Measurements from ENCODE around the gene DENND6B. TPM values are rescaled to one million over a fixed set of nuclear protein-coding genes. Genes with fewer than 3 reads are reported as not detected.

DENND6B gene
- total and polyA plus RNA-seq, 2 experiments from 2014 or later: 0.71 to 1.3 TPM

- ATAC-seq (no peak), DNase-seq (ENCODE audit: low spot score) (no peak)
- Histone ChIP-seq H3K27me3 (ENCODE audit: insufficient read depth) (no peaks in the 10 kb centered on the region), H3K36me3 (ENCODE audit: insufficient read depth) (no peaks in the 10 kb centered on the region), H3K4me1 (ENCODE audit: insufficient read depth) (no peaks in the 10 kb centered on the region), H3K27ac (ENCODE audit: low read depth) (no peak overlapping the region), H2AFZ (no peak overlapping the region), H3K79me2 (replicated peaks; ENCODE audit: insufficient read depth) (peaks cover 88% of the 10 kb centered on the region), H3F3A (replicated peaks; ENCODE audit: low read depth) (no peaks in the 10 kb centered on the region), H3K4me3 (no peak overlapping the region), H3K9me2 (ENCODE audit: insufficient read depth) (no peaks in the 10 kb centered on the region), H3K4me2 (no peak overlapping the region), H4K20me1 (replicated peaks; ENCODE audit: insufficient read depth) (peaks cover 30% of the 10 kb centered on the region)
- TF ChIP-seq EZH2phosphoT487 (IDR thresholded peaks at IDR 0.05; ENCODE audit: unreplicated experiment) (no peak), ETS1 (IDR thresholded peaks at IDR 0.05) (no peak), CREB1 (CRISPR knock-in tag; IDR thresholded peaks at IDR 0.05; ENCODE audit: low read depth) (no peak), ZNF462 (CRISPR knock-in tag; IDR thresholded peaks at IDR 0.05) (no peak), REST (IDR thresholded peaks at IDR 0.05; ENCODE audit: unreplicated experiment) (no peak), POLR2AphosphoS5 (IDR thresholded peaks at IDR 0.05; ENCODE audit: low read depth) (no peak)
- no peaks in the 10 kb centered on the region for H3K9me3 Mint-ChIP-seq
- H3K27me3 Mint-ChIP-seq (ENCODE audit: insufficient read depth, low read depth, poor library complexity): peaks cover 3% of the 10 kb centered on the region
- H3K4me3 Mint-ChIP-seq: no peak overlapping the region
- H3K4me1 Mint-ChIP-seq: no peaks in the 10 kb centered on the region; the same call in 2 of the 3 replicates
- peaks cover 13% of the 10 kb centered on the region for H3K36me3 Mint-ChIP-seq (ENCODE audit: low read depth)
- 0 out of 2 replicates have a peak overlapping the region, but pooled peaks have one; percentile 45 for H3K27ac Mint-ChIP-seq
Observed at GRCh38 chr22:50363166-50363802, 36.5 kb upstream of the DENND6B start.

Measured in GM23338 (cell line).